ENCODE measurements around the gene PPP2R3B.

PPP2R3B gene

DNA sequence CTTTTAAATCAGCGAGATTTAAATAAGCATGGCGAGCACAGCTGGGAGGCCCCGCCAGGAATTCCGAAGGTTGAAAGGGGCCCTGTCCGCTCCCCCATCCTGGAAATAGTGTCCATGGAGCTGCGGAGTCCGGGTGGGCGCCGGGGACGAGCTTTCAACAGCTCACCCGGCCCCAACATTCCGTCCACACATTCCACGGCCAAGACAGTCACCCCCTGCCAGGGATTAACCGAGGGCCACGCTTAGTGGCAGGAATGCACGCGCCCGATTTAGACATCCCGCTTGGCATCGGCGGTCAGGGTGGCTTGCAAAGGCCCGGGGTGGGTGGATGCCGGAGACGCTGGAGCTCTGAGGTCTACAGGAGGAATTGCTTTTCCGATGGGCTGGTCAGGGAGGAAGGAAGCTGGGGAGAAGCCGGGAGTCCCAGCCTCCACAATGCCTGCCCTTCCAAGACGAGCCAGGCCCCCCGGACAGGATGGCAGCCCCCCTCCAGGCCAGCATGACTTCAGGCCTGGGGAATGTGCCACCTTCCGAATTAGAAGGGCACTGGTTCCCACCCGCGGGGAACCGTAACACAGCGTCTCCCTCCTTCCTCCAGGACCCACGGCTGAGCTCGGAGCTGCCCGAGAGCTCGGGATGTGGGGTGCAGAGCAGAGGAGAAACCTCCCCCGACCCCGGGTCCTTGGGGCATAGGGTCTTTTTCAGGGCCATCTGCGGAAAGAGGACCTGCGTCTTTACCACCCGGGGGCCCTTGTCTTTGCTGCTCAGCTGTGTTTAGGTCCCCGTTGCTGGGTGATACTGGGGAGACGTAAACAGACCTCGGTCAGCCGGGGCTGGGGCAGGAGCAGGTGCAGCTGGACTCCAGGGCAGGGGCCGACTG lies 26.9 kb upstream of the PPP2R3B start:
- H3K4me3 ChIP-seq (ENCODE audit: low read depth, low read length), result no peak overlapping the region
- TF ChIP-seq, protein P1, sequence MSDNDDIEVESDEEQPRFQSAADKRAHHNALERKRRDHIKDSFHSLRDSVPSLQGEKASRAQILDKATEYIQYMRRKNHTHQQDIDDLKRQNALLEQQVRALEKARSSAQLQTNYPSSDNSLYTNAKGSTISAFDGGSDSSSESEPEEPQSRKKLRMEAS (IDR thresholded peaks at IDR 0.05; ENCODE audit: low read depth, low read length), result no peak
- TF ChIP-seq, protein P2, sequence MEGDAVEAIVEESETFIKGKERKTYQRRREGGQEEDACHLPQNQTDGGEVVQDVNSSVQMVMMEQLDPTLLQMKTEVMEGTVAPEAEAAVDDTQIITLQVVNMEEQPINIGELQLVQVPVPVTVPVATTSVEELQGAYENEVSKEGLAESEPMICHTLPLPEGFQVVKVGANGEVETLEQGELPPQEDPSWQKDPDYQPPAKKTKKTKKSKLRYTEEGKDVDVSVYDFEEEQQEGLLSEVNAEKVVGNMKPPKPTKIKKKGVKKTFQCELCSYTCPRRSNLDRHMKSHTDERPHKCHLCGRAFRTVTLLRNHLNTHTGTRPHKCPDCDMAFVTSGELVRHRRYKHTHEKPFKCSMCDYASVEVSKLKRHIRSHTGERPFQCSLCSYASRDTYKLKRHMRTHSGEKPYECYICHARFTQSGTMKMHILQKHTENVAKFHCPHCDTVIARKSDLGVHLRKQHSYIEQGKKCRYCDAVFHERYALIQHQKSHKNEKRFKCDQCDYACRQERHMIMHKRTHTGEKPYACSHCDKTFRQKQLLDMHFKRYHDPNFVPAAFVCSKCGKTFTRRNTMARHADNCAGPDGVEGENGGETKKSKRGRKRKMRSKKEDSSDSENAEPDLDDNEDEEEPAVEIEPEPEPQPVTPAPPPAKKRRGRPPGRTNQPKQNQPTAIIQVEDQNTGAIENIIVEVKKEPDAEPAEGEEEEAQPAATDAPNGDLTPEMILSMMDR (IDR thresholded peaks at IDR 0.05; ENCODE audit: low read depth, low read length), result no peak
- TF ChIP-seq MYC (IDR thresholded peaks at IDR 0.05; ENCODE audit: low read depth, low read length) (no peak), POLR2A (IDR thresholded peaks at IDR 0.05; ENCODE audit: extremely low read depth, insufficient read length) (no peak)

DNA sequence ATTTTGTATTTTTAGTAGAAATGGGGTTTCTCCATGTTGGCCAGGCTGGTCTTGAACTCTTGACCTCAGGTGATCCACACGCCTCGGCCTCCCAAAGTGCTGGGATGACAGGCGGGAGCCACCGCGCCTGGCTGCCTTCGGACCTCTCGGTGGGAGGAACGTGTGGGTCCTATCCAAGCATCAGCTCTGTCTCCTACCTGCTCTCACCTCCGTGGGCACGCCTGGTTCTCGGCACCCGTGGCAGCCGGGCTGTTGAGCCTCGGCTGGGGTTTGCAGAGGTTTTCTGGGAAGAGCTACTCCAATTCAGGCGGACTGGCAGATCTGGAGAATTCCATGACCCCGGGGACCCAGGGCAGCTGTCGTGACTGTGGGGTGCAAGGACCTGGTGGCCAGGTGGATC lies 23.6 kb upstream of the PPP2R3B start:
- no peak overlapping the region for H3K4me3 ChIP-seq (ENCODE audit: low read depth, low read length)
- no peak for DNase-seq (ENCODE audit: low read depth)
- TF ChIP-seq, protein P2 (IDR thresholded peaks at IDR 0.05; ENCODE audit: low read depth, low read length), result no peak
- TF ChIP-seq POLR2A (IDR thresholded peaks at IDR 0.05; ENCODE audit: extremely low read depth, insufficient read length), result no peak
- TF ChIP-seq, protein P1 (IDR thresholded peaks at IDR 0.05; ENCODE audit: low read depth, low read length), result no peak
- no peak for TF ChIP-seq MYC (IDR thresholded peaks at IDR 0.05; ENCODE audit: low read depth, low read length)

More for the DNA sequence above, 26.9 kb upstream of the PPP2R3B start:
- DNase-seq (ENCODE audit: low read depth), result no peak

DNA sequence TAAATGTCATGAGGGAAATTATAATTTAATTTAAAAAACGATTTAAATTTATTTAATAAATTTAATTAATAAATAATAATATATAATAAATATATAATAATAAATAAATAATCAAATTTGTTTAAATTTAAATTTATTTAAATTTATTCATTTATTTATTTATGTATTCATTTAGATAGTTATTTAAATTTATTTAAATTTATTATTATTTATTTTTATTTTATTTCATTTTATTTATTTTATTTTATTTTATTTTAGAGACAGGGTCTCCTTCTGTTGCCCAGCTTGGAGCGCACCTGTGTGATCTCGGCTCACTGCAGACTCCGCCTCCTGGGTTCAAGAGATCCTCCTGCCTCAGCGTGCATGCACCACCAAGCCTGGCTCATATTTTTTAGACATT lies 18.4 kb upstream of the PPP2R3B start:
- TF ChIP-seq MYC (IDR thresholded peaks at IDR 0.05; ENCODE audit: low read depth, low read length) (no peak), POLR2A (IDR thresholded peaks at IDR 0.05; ENCODE audit: extremely low read depth, insufficient read length) (no peak)
- TF ChIP-seq, protein P1 (IDR thresholded peaks at IDR 0.05; ENCODE audit: low read depth, low read length), result no peak
- TF ChIP-seq, protein P2 (IDR thresholded peaks at IDR 0.05; ENCODE audit: low read depth, low read length), result no peak
- no peak overlapping the region for H3K4me3 ChIP-seq (ENCODE audit: low read depth, low read length)
- no peak for DNase-seq (ENCODE audit: low read depth)

DNA sequence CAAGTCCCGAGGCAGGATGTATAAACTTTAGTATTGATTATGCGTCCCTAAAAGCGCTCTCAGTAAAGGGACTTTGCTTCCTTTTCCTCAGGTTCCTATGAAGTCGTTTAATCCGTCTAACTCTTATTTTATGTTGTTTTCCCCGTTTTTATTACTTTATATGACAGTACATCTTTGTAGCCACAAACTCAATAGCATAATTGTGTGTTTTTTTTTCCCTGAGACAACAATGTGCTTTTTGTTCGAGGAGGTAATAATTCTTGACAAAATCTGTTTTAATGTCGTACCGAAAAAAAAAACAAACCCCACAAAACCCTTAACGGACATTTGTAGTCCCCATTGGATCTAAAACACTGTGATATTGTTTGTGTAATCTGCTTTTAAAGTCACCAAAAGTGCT lies 17.9 kb upstream of the PPP2R3B start:
- no peak for DNase-seq (ENCODE audit: low read depth)
- TF ChIP-seq POLR2A (IDR thresholded peaks at IDR 0.05; ENCODE audit: extremely low read depth, insufficient read length), result no peak
- TF ChIP-seq, protein P1 (IDR thresholded peaks at IDR 0.05; ENCODE audit: low read depth, low read length), result no peak
- TF ChIP-seq, protein P2 (IDR thresholded peaks at IDR 0.05; ENCODE audit: low read depth, low read length), result no peak
- TF ChIP-seq MYC (IDR thresholded peaks at IDR 0.05; ENCODE audit: low read depth, low read length), result no peak

DNA sequence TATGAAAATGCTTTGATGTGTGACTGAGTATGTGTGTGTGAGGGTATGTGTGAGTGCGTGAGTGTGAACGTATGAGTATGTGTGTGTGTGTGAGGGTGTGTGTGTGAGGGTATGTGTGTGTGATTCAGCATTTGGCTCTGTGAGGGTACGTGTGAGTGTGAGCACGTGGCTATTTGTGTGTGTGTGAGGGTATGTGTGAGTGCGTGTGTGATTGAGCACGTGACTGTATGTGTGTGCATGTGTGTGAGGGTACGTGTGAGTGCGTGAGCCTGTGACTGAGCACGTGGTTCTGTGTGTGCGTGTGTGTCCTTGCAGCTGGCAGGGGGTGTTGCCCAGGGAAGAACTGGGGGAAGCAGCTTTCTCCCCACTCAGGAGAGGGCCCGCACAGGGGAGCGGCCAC lies 16.1 kb upstream of the PPP2R3B start:
- DNase-seq (ENCODE audit: low read depth), result no peak
- TF ChIP-seq, protein P1 (IDR thresholded peaks at IDR 0.05; ENCODE audit: low read depth, low read length), result no peak
- TF ChIP-seq, protein P2 (IDR thresholded peaks at IDR 0.05; ENCODE audit: low read depth, low read length), result no peak
- TF ChIP-seq MYC (IDR thresholded peaks at IDR 0.05; ENCODE audit: low read depth, low read length) (no peak), POLR2A (IDR thresholded peaks at IDR 0.05; ENCODE audit: extremely low read depth, insufficient read length) (no peak)
- H3K4me3 ChIP-seq (ENCODE audit: low read depth, low read length), result no peak overlapping the region

More for the DNA sequence above, 17.9 kb upstream of the PPP2R3B start:
- H3K4me3 ChIP-seq (ENCODE audit: low read depth, low read length), result no peak overlapping the region

All from NB4 (cell line).